ENCODE data around the gene C3orf22. TPM values are rescaled to one million over a fixed set of nuclear protein-coding genes. Genes with fewer than 3 reads are reported as not detected.
A peak's percentile ranks its signal among the peaks of the same experiment; 100 is the strongest.

Gene C3orf22
- total and polyA plus RNA-seq, 9 of the 15 experiments (the other 6 are each of a cell fraction or from before 2014, with no cell fraction given): not detected

DNA sequence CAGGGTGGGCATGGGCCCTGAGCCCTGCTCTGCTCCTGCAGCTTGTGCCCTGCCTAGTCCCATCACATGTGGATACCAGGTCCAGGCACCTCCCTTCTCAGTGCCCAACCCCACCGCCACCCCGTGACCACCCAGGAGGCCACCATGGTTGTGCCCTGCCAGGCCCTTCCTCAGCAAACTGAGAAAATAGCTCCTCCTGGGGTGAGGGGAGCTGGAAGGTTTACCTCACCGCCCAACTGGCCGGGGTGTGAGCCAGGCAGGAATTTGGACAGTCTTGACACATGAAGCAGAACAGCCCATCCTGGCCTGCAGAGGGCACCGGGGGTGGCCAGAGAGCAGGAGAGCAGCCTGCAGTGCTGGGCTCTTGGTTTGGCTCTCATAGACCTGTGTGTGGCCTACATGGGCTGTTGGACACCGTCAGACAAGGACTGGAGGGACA lies 11.4 kb upstream of the C3orf22 start:
- Histone ChIP-seq H3K4me1 (replicated peaks in 1 of 2; ENCODE audit: control insufficient read depth in 2 of 2, insufficient read depth in 2 of 2, low read length in 2 of 2) (no peaks in the 10 kb centered on the region; a peak in 2 of 5 replicates), H3K9ac (ENCODE audit: insufficient read depth in 1 of 2, low read depth in 2 of 2, low read length in 2 of 2) (no peak overlapping the region), H3K9me3 (replicated peaks; ENCODE audit: control insufficient read depth, insufficient read depth, low read depth, low read length) (no peaks in the 10 kb centered on the region), H4K20me1 (replicated peaks; ENCODE audit: control insufficient read depth, insufficient read depth, low read length) (no peaks in the 10 kb centered on the region), H3K4me2 (ENCODE audit: insufficient read depth, low read length) (no peak overlapping the region), H3K4me3 (no peak overlapping the region), H3K79me2 (ENCODE audit: control insufficient read depth, insufficient read depth, low read length) (no peaks in the 10 kb centered on the region), H3K27ac (ENCODE audit: extremely low read depth, low read depth, low read length) (no peak overlapping the region), H3K9me1 (ENCODE audit: control insufficient read depth, insufficient read depth, low read length) (no peaks in the 10 kb centered on the region), H3K36me3 (ENCODE audit: control insufficient read depth, insufficient read depth, low read length) (no peaks in the 10 kb centered on the region), H3K27me3 (ENCODE audit: control insufficient read depth in 2 of 2, insufficient read depth in 2 of 2, low read length in 2 of 2) (peaks cover 0 to 16% of the 10 kb centered on the region in 2 experiments; a peak in 1 of 5 replicates), H2AFZ (ENCODE audit: low read depth, low read length) (no peak overlapping the region)
- FAIRE-seq: no peak
- no TSS peak for BruUV-seq (replicated peaks)
- peak; percentile 79 for ATAC-seq
- POLR2A ChIA-PET: interaction anchor here (0.6 kb wide), 1 partner anchor 357 kb away, joined by 3 read pairs; no protein-coding TSS in a partner anchor
- peak in 1 of 4 experiments; percentile 7 for DNase-seq (ENCODE audit: extremely low read depth in 1 of 4, low spot score in 3 of 4)
- CTCF ChIA-PET (ENCODE audit: low intra/inter-chr PET ratio): no interaction called here
- WGBS (ENCODE audit: insufficient coverage, low coverage, missing lambda C conversion rate): 0% methylated on average over 5 of the region's 6 CpGs
- peak in 1 of 2 experiments; percentile 14; a peak in 1 of 4 replicates for TF ChIP-seq RAD21 (CRISPR knock-in tag; conservative IDR thresholded peaks at IDR 0.05 in 1 of 2, IDR thresholded peaks at IDR 0.05 in 1 of 2)
- TF ChIP-seq RNF2 (IDR thresholded peaks at IDR 0.05): no peak
- no peak for TF ChIP-seq FOXP4 (CRISPR knock-in tag; IDR thresholded peaks at IDR 0.05; ENCODE audit: borderline replicate concordance)
- TF ChIP-seq ZNF764 (CRISPR knock-in tag; IDR thresholded peaks at IDR 0.05; ENCODE audit: low read depth): no peak
- TF ChIP-seq CTCF (IDR thresholded peaks at IDR 0.05 in 2 of 3, conservative IDR thresholded peaks at IDR 0.05 in 1 of 3; ENCODE audit: insufficient read depth in 2 of 3, low read depth in 1 of 3, low read length in 3 of 3): peak in 1 of 3 experiments; percentile 23; a peak in 1 of 6 replicates
- in situ Hi-C loops (cut with MboI): no loop called here
- intact Hi-C loops (cut with micrococcal nuclease): no loop called here

Data from K562 (cell line).